ENCODE results near the gene MYO15B. TPM values are rescaled to one million over a fixed set of nuclear protein-coding genes. Genes with fewer than 3 reads are reported as not detected.

MYO15B gene
- total and polyA plus RNA-seq, 2 of the 13 experiments (the other 11 are each of a cell fraction or from before 2014, with no cell fraction given): 2.8 to 8.1 TPM

- no peak for TF ChIP-seq HNF1A (IDR thresholded peaks at IDR 0.05; ENCODE audit: low read depth)
- no peak for TF ChIP-seq HNF1A (CRISPR knock-in tag; IDR thresholded peaks at IDR 0.05; ENCODE audit: borderline replicate concordance)
- no peak; the same call in 1 of the 2 replicates for TF ChIP-seq TCF7 (IDR thresholded peaks at IDR 0.05; ENCODE audit: low read depth)
- TF ChIP-seq WIZ (CRISPR knock-in tag; IDR thresholded peaks at IDR 0.05): no peak
- TF ChIP-seq FOXO1 (CRISPR knock-in tag; IDR thresholded peaks at IDR 0.05): peak; percentile 34; the same call in 1 of the 2 replicates
- TF ChIP-seq BHLHE40 (IDR thresholded peaks at IDR 0.05; ENCODE audit: low read length): peak; percentile 87
- TF ChIP-seq RXRA (CRISPR knock-in tag; IDR thresholded peaks at IDR 0.05): peak; percentile 82
- TF ChIP-seq MNT (IDR thresholded peaks at IDR 0.05): no peak; the same call in 1 of the 2 replicates
- TF ChIP-seq GPBP1L1 (CRISPR knock-in tag; IDR thresholded peaks at IDR 0.05): no peak
- no peak for TF ChIP-seq NFKB2 (CRISPR knock-in tag; IDR thresholded peaks at IDR 0.05; ENCODE audit: borderline replicate concordance)
- TF ChIP-seq ZNF331 (CRISPR knock-in tag; IDR thresholded peaks at IDR 0.05): no peak
- TF ChIP-seq ZNF264 (CRISPR knock-in tag; IDR thresholded peaks at IDR 0.05): no peak
- no peak for TF ChIP-seq NCOA2 (CRISPR knock-in tag; IDR thresholded peaks at IDR 0.05)
- no peak for TF ChIP-seq FOXM1 (CRISPR knock-in tag; IDR thresholded peaks at IDR 0.05)
- no peak for TF ChIP-seq ZNF839 (CRISPR knock-in tag; IDR thresholded peaks at IDR 0.05; ENCODE audit: borderline replicate concordance)
- 0 out of 2 replicates have a peak, but pooled peaks have one; percentile 41 for TF ChIP-seq ZSCAN12 (CRISPR knock-in tag; IDR thresholded peaks at IDR 0.05)
- TF ChIP-seq ZNF432 (CRISPR knock-in tag; IDR thresholded peaks at IDR 0.05; ENCODE audit: borderline replicate concordance): no peak
- TF ChIP-seq ZNF281 (CRISPR knock-in tag; IDR thresholded peaks at IDR 0.05; ENCODE audit: borderline replicate concordance): no peak
Measured at GRCh38 chr17:75610103-75610984, 22.7 kb downstream of the MYO15B start (continued).

All from HepG2 (cell line).